ENCODE data around the gene ATP1B3.

The ATP1B3 gene

GRCh38 chr3:141875374-141875892, 1.0 kb upstream of the ATP1B3 start:
- DNase-seq (ENCODE audit: low read depth): peak; percentile 38
- peak; percentile 90 for TF ChIP-seq CTCF (conservative IDR thresholded peaks at IDR 0.05; ENCODE audit: low read depth, low read length)
- H3K4me3 ChIP-seq (ENCODE audit: low read length): peak overlapping the region; percentile 80

GRCh38 chr3:141875893-141876380, 506 bp upstream of the ATP1B3 start:
- TF ChIP-seq CTCF (conservative IDR thresholded peaks at IDR 0.05; ENCODE audit: low read depth, low read length): no peak
- no peak for DNase-seq (ENCODE audit: low read depth)
- H3K4me3 ChIP-seq (ENCODE audit: low read length): peak overlapping the region; percentile 80

- no peak for DNase-seq (ENCODE audit: low read depth)
Observed at GRCh38 chr3:141876891-141877621, 613 bp downstream of the ATP1B3 start.

GRCh38 chr3:141877911-141878310, 1.5 kb downstream of the ATP1B3 start:
- DNase-seq (ENCODE audit: low read depth): no peak
- H3K4me3 ChIP-seq (ENCODE audit: low read length): peak overlapping the region; percentile 71
- TF ChIP-seq CTCF (conservative IDR thresholded peaks at IDR 0.05; ENCODE audit: low read depth, low read length): no peak

More at GRCh38 chr3:141876891-141877621, 613 bp downstream of the ATP1B3 start:
- peak overlapping the region; percentile 71 for H3K4me3 ChIP-seq (ENCODE audit: low read length)
- TF ChIP-seq CTCF (conservative IDR thresholded peaks at IDR 0.05; ENCODE audit: low read depth, low read length): no peak

- no peak for DNase-seq (ENCODE audit: low read depth)
- no peak for TF ChIP-seq CTCF (conservative IDR thresholded peaks at IDR 0.05; ENCODE audit: low read depth, low read length)
- peak overlapping the region; percentile 71 for H3K4me3 ChIP-seq (ENCODE audit: low read length)
Observed at GRCh38 chr3:141878326-141878725, 1.9 kb downstream of the ATP1B3 start.

GRCh38 chr3:141878817-141879216, 2.4 kb downstream of the ATP1B3 start:
- DNase-seq (ENCODE audit: low read depth): no peak
- H3K4me3 ChIP-seq (ENCODE audit: low read length): peak overlapping the region; percentile 7
- TF ChIP-seq CTCF (conservative IDR thresholded peaks at IDR 0.05; ENCODE audit: low read depth, low read length): no peak

GRCh38 chr3:141881702-141882101, 5.3 kb downstream of the ATP1B3 start:
- no peak overlapping the region for H3K4me3 ChIP-seq (ENCODE audit: low read length)
- DNase-seq (ENCODE audit: low read depth): no peak
- TF ChIP-seq CTCF (conservative IDR thresholded peaks at IDR 0.05; ENCODE audit: low read depth, low read length): no peak
